ENCODE results near the gene CBX2.

Gene CBX2

GRCh38 chr17:79831265-79832217 lies 53.6 kb downstream of the CBX2 start:
- no peak for DNase-seq

- no peak for DNase-seq
Observed at GRCh38 chr17:79832218-79833109, 54.5 kb downstream of the CBX2 start.

GRCh38 chr17:79833110-79833450 lies 55.1 kb downstream of the CBX2 start:
- no peak for DNase-seq

GRCh38 chr17:79833744-79834564 lies 56.0 kb downstream of the CBX2 start:
- no peak for DNase-seq

GRCh38 chr17:79834565-79835469 lies 56.9 kb downstream of the CBX2 start:
- peak; percentile 59 for DNase-seq

GRCh38 chr17:79835470-79835899 lies 57.5 kb downstream of the CBX2 start:
- no peak for DNase-seq

GRCh38 chr17:79835953-79836509 lies 58.1 kb downstream of the CBX2 start:
- no peak for DNase-seq

- DNase-seq: no peak
Observed at GRCh38 chr17:79836510-79836971, 58.6 kb downstream of the CBX2 start.

GRCh38 chr17:79836972-79837887 lies 59.3 kb downstream of the CBX2 start:
- DNase-seq: no peak
